Activated CD8-positive, alpha-beta memory T cell treated with anti-CD3 and anti-CD28 coated beads for 24 hours (primary cell): ENCODE results near the gene ITFG1.

Experiments
- DNase-seq: peaks from one replicate; pipeline ENCODE4 v3.0.0-alpha.2; 2020

The ITFG1 gene

GRCh38 chr16:47320546-47321310 lies 140.1 kb downstream of the ITFG1 start:
- no peak for DNase-seq

- no peak for DNase-seq
Observed at GRCh38 chr16:47317465-47318240, 143.2 kb downstream of the ITFG1 start.

- DNase-seq: no peak
Observed at GRCh38 chr16:47316442-47317015, 144.3 kb downstream of the ITFG1 start.

- no peak for DNase-seq
Observed at GRCh38 chr16:47311738-47312505, 148.9 kb downstream of the ITFG1 start.

- no peak for DNase-seq
Observed at GRCh38 chr16:47310792-47311211, 150.1 kb downstream of the ITFG1 start.

- DNase-seq: no peak
Observed at GRCh38 chr16:47309581-47310312, 151.1 kb downstream of the ITFG1 start.

GRCh38 chr16:47308601-47309000 lies 152.3 kb downstream of the ITFG1 start:
- DNase-seq: no peak

GRCh38 chr16:47304563-47304962 lies 156.3 kb downstream of the ITFG1 start:
- DNase-seq: no peak

- DNase-seq: no peak
Observed at GRCh38 chr16:47299587-47299986, 161.3 kb downstream of the ITFG1 start.

- DNase-seq: no peak
Observed at GRCh38 chr16:47284999-47285398, 175.9 kb downstream of the ITFG1 start.

GRCh38 chr16:47278306-47278970 lies 182.4 kb downstream of the ITFG1 start:
- DNase-seq: no peak

GRCh38 chr16:47276522-47276921 lies 184.3 kb downstream of the ITFG1 start:
- DNase-seq: no peak

GRCh38 chr16:47262938-47263337 lies 197.9 kb downstream of the ITFG1 start:
- no peak for DNase-seq

- no peak for DNase-seq
Observed at GRCh38 chr16:47260503-47260902, 200.4 kb downstream of the ITFG1 start.

GRCh38 chr16:47258874-47259461 lies 201.9 kb downstream of the ITFG1 start:
- no peak for DNase-seq

GRCh38 chr16:47254756-47255155 lies 206.1 kb downstream of the ITFG1 start:
- no peak for DNase-seq

- no peak for DNase-seq
Observed at GRCh38 chr16:47250983-47251382, 209.9 kb downstream of the ITFG1 start.

GRCh38 chr16:47247690-47248089 lies 213.2 kb downstream of the ITFG1 start:
- no peak for DNase-seq

- no peak for DNase-seq
Observed at GRCh38 chr16:47244206-47244605, 216.7 kb downstream of the ITFG1 start.

GRCh38 chr16:47241061-47241460 lies 219.8 kb downstream of the ITFG1 start:
- no peak for DNase-seq

GRCh38 chr16:47236716-47237115 lies 224.1 kb downstream of the ITFG1 start:
- DNase-seq: no peak
